HG03521 (cell line): ENCODE measurements around the gene ZNF90.
"Not testable (repeated sequence)": the region's sequence is repeated elsewhere in the genome, so short reads cannot be mapped to it uniquely, and the experiment has no call there.

Experiments used
- ATAC-seq: cut with Tn5 transposase; IDR thresholded peaks from one replicate; pipeline ENCODE4 v1.9.1; 2021; ENCODE audit warnings: mild to moderate bottlenecking, moderate library complexity; ENCODE audit not compliant: unreplicated experiment

The ZNF90 gene

GRCh38 chr19:20077791-20078463 is at the start of gene ZNF90:
TSS of gene ZNF90 (plus strand) at chr19:20078000. CDS start at chr19:20078133, 133 bp downstream.
- ATAC-seq = peak; percentile 82

GRCh38 chr19:20028611-20029010 is 49.2 kb upstream of the ZNF90 start:
- no peak for ATAC-seq

- ATAC-seq = no peak
Measured at GRCh38 chr19:20035935-20036334, 41.9 kb upstream of the ZNF90 start.

- ATAC-seq = no peak
Measured at GRCh38 chr19:20038358-20039202, 39.2 kb upstream of the ZNF90 start.

GRCh38 chr19:20039203-20039723 is 38.5 kb upstream of the ZNF90 start, which contains the start of gene ZNF682:
TSS of gene ZNF682 (minus strand) at chr19:20039505. CDS start at chr19:20039345, 160 bp downstream.
- ATAC-seq = peak; percentile 97

- no peak for ATAC-seq
Measured at GRCh38 chr19:20044663-20045062, 33.1 kb upstream of the ZNF90 start.

GRCh38 chr19:20045742-20046141 is 32.1 kb upstream of the ZNF90 start:
- not testable (repeated sequence) for ATAC-seq

- ATAC-seq = peak; percentile 80
Measured at GRCh38 chr19:20051841-20052768, 25.7 kb upstream of the ZNF90 start.

- not testable (repeated sequence) for ATAC-seq
Measured at GRCh38 chr19:20058738-20059137, 19.1 kb upstream of the ZNF90 start.

- ATAC-seq = no peak
Measured at GRCh38 chr19:20060282-20060681, 17.5 kb upstream of the ZNF90 start.

GRCh38 chr19:20066861-20067260 is 10.9 kb upstream of the ZNF90 start:
- no peak for ATAC-seq

GRCh38 chr19:20067943-20068342 is 9.9 kb upstream of the ZNF90 start:
- no peak for ATAC-seq

- not testable (repeated sequence) for ATAC-seq
Measured at GRCh38 chr19:20068559-20068958, 9.2 kb upstream of the ZNF90 start.

GRCh38 chr19:20070691-20071090 is 7.1 kb upstream of the ZNF90 start:
- ATAC-seq = no peak

GRCh38 chr19:20072936-20073335 is 4.9 kb upstream of the ZNF90 start:
- no peak for ATAC-seq

- ATAC-seq = no peak
Measured at GRCh38 chr19:20078581-20079031, 806 bp downstream of the ZNF90 start.

GRCh38 chr19:20079476-20079875 is 1.7 kb downstream of the ZNF90 start:
- no peak for ATAC-seq

- no peak for ATAC-seq
Measured at GRCh38 chr19:20080656-20081055, 2.9 kb downstream of the ZNF90 start.

- ATAC-seq = not testable (repeated sequence)
Measured at GRCh38 chr19:20082232-20082833, 4.5 kb downstream of the ZNF90 start.

- not testable (repeated sequence) for ATAC-seq
Measured at GRCh38 chr19:20082876-20083275, 5.1 kb downstream of the ZNF90 start.
